Measurements from ENCODE around the gene PLA2G4A. TPM values are rescaled to one million over a fixed set of nuclear protein-coding genes. Genes with fewer than 3 reads are reported as not detected.

PLA2G4A gene
- total and polyA plus RNA-seq, 2 experiments from 2014 or later = 1.1 to 3.8 TPM

GRCh38 chr1:186976700-186977099, 148.0 kb downstream of the PLA2G4A start:
- no peaks in the 10 kb centered on the region for H3K27me3 ChIP-seq (ENCODE audit: insufficient read depth)
- DNase-seq (ENCODE audit: low spot score) = no peak
- Mint-ChIP-seq H3K36me3 (ENCODE audit: low read depth) (no peaks in the 10 kb centered on the region), H3K27ac (no peak overlapping the region), H3K4me1 (peaks cover 7% of the 10 kb centered on the region), H3K27me3 (ENCODE audit: insufficient read depth, low read depth, poor library complexity) (no peaks in the 10 kb centered on the region), H3K4me3 (no peak overlapping the region), H3K9me3 (no peaks in the 10 kb centered on the region)
- H3K36me3 ChIP-seq (ENCODE audit: insufficient read depth) = no peaks in the 10 kb centered on the region
- peaks cover 8% of the 10 kb centered on the region; the same call in 1 of the 2 replicates for H3K4me1 ChIP-seq (ENCODE audit: insufficient read depth)
- no peaks in the 10 kb centered on the region for H3K9me2 ChIP-seq (ENCODE audit: insufficient read depth)
- H3K27ac ChIP-seq (ENCODE audit: low read depth) = no peak overlapping the region
- TF ChIP-seq ZNF331 (CRISPR knock-in tag; IDR thresholded peaks at IDR 0.05; ENCODE audit: low read depth) (no peak), EZH2 (IDR thresholded peaks at IDR 0.05; ENCODE audit: low read depth, unreplicated experiment) (no peak), NANOG (IDR thresholded peaks at IDR 0.05; ENCODE audit: borderline replicate concordance) (no peak)
- TF ChIP-seq, protein P1, sequence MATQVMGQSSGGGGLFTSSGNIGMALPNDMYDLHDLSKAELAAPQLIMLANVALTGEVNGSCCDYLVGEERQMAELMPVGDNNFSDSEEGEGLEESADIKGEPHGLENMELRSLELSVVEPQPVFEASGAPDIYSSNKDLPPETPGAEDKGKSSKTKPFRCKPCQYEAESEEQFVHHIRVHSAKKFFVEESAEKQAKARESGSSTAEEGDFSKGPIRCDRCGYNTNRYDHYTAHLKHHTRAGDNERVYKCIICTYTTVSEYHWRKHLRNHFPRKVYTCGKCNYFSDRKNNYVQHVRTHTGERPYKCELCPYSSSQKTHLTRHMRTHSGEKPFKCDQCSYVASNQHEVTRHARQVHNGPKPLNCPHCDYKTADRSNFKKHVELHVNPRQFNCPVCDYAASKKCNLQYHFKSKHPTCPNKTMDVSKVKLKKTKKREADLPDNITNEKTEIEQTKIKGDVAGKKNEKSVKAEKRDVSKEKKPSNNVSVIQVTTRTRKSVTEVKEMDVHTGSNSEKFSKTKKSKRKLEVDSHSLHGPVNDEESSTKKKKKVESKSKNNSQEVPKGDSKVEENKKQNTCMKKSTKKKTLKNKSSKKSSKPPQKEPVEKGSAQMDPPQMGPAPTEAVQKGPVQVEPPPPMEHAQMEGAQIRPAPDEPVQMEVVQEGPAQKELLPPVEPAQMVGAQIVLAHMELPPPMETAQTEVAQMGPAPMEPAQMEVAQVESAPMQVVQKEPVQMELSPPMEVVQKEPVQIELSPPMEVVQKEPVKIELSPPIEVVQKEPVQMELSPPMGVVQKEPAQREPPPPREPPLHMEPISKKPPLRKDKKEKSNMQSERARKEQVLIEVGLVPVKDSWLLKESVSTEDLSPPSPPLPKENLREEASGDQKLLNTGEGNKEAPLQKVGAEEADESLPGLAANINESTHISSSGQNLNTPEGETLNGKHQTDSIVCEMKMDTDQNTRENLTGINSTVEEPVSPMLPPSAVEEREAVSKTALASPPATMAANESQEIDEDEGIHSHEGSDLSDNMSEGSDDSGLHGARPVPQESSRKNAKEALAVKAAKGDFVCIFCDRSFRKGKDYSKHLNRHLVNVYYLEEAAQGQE (IDR thresholded peaks at IDR 0.05; ENCODE audit: unreplicated experiment) = no peak
- TF ChIP-seq, protein P2, sequence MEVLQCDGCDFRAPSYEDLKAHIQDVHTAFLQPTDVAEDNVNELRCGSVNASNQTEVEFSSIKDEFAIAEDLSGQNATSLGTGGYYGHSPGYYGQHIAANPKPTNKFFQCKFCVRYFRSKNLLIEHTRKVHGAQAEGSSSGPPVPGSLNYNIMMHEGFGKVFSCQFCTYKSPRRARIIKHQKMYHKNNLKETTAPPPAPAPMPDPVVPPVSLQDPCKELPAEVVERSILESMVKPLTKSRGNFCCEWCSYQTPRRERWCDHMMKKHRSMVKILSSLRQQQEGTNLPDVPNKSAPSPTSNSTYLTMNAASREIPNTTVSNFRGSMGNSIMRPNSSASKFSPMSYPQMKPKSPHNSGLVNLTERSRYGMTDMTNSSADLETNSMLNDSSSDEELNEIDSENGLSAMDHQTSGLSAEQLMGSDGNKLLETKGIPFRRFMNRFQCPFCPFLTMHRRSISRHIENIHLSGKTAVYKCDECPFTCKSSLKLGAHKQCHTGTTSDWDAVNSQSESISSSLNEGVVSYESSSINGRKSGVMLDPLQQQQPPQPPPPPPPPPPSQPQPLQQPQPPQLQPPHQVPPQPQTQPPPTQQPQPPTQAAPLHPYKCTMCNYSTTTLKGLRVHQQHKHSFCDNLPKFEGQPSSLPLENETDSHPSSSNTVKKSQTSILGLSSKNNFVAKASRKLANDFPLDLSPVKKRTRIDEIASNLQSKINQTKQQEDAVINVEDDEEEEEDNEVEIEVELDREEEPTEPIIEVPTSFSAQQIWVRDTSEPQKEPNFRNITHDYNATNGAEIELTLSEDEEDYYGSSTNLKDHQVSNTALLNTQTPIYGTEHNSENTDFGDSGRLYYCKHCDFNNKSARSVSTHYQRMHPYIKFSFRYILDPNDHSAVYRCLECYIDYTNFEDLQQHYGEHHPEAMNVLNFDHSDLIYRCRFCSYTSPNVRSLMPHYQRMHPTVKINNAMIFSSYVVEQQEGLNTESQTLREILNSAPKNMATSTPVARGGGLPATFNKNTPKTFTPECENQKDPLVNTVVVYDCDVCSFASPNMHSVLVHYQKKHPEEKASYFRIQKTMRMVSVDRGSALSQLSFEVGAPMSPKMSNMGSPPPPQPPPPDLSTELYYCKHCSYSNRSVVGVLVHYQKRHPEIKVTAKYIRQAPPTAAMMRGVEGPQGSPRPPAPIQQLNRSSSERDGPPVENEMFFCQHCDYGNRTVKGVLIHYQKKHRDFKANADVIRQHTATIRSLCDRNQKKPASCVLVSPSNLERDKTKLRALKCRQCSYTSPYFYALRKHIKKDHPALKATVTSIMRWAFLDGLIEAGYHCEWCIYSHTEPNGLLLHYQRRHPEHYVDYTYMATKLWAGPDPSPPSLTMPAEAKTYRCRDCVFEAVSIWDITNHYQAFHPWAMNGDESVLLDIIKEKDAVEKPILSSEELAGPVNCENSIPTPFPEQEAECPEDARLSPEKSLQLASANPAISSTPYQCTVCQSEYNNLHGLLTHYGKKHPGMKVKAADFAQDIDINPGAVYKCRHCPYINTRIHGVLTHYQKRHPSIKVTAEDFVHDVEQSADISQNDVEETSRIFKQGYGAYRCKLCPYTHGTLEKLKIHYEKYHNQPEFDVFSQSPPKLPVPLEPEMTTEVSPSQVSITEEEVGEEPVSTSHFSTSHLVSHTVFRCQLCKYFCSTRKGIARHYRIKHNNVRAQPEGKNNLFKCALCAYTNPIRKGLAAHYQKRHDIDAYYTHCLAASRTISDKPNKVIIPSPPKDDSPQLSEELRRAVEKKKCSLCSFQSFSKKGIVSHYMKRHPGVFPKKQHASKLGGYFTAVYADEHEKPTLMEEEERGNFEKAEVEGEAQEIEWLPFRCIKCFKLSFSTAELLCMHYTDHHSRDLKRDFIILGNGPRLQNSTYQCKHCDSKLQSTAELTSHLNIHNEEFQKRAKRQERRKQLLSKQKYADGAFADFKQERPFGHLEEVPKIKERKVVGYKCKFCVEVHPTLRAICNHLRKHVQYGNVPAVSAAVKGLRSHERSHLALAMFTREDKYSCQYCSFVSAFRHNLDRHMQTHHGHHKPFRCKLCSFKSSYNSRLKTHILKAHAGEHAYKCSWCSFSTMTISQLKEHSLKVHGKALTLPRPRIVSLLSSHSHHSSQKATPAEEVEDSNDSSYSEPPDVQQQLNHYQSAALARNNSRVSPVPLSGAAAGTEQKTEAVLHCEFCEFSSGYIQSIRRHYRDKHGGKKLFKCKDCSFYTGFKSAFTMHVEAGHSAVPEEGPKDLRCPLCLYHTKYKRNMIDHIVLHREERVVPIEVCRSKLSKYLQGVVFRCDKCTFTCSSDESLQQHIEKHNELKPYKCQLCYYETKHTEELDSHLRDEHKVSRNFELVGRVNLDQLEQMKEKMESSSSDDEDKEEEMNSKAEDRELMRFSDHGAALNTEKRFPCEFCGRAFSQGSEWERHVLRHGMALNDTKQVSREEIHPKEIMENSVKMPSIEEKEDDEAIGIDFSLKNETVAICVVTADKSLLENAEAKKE (CRISPR knock-in tag; IDR thresholded peaks at IDR 0.05) = no peak
- H3F3A ChIP-seq (replicated peaks; ENCODE audit: low read depth) = no peaks in the 10 kb centered on the region
- H3K4me2 ChIP-seq = no peak overlapping the region
- H3K79me2 ChIP-seq (replicated peaks; ENCODE audit: insufficient read depth) = no peaks in the 10 kb centered on the region
- H2AFZ ChIP-seq = no peak overlapping the region
- H3K4me3 ChIP-seq = no peak overlapping the region
- no peaks in the 10 kb centered on the region for H4K20me1 ChIP-seq (replicated peaks; ENCODE audit: insufficient read depth)
- ATAC-seq = no peak
